ENCODE data around the gene ENDOD1. TPM values are rescaled to one million over a fixed set of nuclear protein-coding genes. Genes with fewer than 3 reads are reported as not detected.

Gene ENDOD1
- total RNA-seq, 1 experiment from 2014 or later, result 0.87 TPM

DNA sequence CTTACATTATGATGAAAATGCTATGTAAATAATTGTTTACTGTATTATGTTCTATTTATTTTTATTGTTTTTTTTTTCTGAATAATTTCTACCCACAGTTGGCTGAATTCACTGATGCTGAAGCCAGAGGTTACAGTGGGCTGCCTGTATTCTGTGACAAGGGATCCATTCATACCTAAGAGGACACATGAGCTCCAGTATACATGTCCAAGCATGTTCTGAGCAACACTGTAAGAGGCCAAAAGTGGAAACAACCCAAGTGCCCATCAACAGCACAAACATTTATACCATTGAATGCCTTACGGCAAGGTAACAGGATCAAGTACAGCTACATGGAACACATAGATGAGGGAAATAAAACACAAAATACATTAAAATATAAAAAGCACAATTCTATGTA lies 24.3 kb upstream of the ENDOD1 start:
- Histone ChIP-seq H3K27ac (ENCODE audit: insufficient read length, low read depth, low read length) (no peak overlapping the region), H2BK12ac (ENCODE audit: insufficient read length, low read depth, low read length) (no peak overlapping the region), H3K4ac (ENCODE audit: low read depth, low read length) (no peak overlapping the region), H3K56ac (ENCODE audit: insufficient read length, low read depth, low read length) (no peak overlapping the region), H3K14ac (ENCODE audit: insufficient read depth, low read length) (no peak overlapping the region), H4K20me1 (ENCODE audit: control insufficient read depth, insufficient read depth, insufficient read length) (no peaks in the 10 kb centered on the region), H2BK20ac (ENCODE audit: low read depth, low read length, poor library complexity, severe bottlenecking) (no peak overlapping the region), H3K4me1 (ENCODE audit: insufficient read depth, low read length) (no peaks in the 10 kb centered on the region), H2BK120ac (ENCODE audit: low read depth, low read length, poor library complexity, severe bottlenecking) (no peak overlapping the region), H2AK5ac (ENCODE audit: insufficient read length, low read length) (no peak overlapping the region), H3K9me3 (ENCODE audit: control insufficient read depth, low read depth, low read length) (no peaks in the 10 kb centered on the region), H3T11ph (ENCODE audit: low read length) (no peak overlapping the region), H3K9ac (ENCODE audit: extremely low read depth, insufficient read length, low read length) (no peak overlapping the region), H2AFZ (ENCODE audit: low read length) (no peak overlapping the region), H4K5ac (ENCODE audit: insufficient read length, low read depth, low read length) (no peak overlapping the region), H3K4me2 (ENCODE audit: insufficient read depth, insufficient read length, low read length) (no peak overlapping the region), H4K8ac (replicated peaks; ENCODE audit: insufficient read length, low read depth, low read length) (no peak overlapping the region), H3K79me2 (ENCODE audit: insufficient read depth, low read length) (no peaks in the 10 kb centered on the region), H3K18ac (ENCODE audit: insufficient read length, low read depth, low read length) (no peak overlapping the region), H3K23me2 (ENCODE audit: insufficient read length, low read depth, low read length, poor library complexity, severe bottlenecking) (peaks cover 8% of the 10 kb centered on the region), H2BK15ac (ENCODE audit: low read depth, low read length) (no peak overlapping the region), H4K91ac (ENCODE audit: insufficient read length, low read depth, low read length) (no peak overlapping the region), H3K79me1 (ENCODE audit: insufficient read depth, low read depth, low read length, poor library complexity, severe bottlenecking) (no peaks in the 10 kb centered on the region), H3K27me3 (ENCODE audit: insufficient read depth, low read length) (no peaks in the 10 kb centered on the region), H3K23ac (ENCODE audit: insufficient read length, low read depth, low read length) (no peak overlapping the region), H2BK5ac (ENCODE audit: insufficient read length, low read length) (no peak overlapping the region)
- H3K4me1 Mint-ChIP-seq, result peaks cover 18% of the 10 kb centered on the region in 2 experiments
- no peak for DNase-seq
- H3K4me3 Mint-ChIP-seq, result no peak overlapping the region
- no CpG with 5 or more reads among the region's 1 CpG for WGBS (ENCODE audit: extremely low coverage, insufficient read length, low lambda C conversion rate)
- peaks cover 0 to 2% (median under 1%) of the 10 kb centered on the region in 3 experiments; a peak in 2 of 7 replicates for H3K36me3 Mint-ChIP-seq (ENCODE audit: insufficient read depth in 1 of 3, low read depth in 3 of 3)
- H3K9me3 Mint-ChIP-seq, result peaks cover 0 to 3% of the 10 kb centered on the region in 2 experiments; a peak in 1 of 5 replicates
- TF ChIP-seq, protein P1, sequence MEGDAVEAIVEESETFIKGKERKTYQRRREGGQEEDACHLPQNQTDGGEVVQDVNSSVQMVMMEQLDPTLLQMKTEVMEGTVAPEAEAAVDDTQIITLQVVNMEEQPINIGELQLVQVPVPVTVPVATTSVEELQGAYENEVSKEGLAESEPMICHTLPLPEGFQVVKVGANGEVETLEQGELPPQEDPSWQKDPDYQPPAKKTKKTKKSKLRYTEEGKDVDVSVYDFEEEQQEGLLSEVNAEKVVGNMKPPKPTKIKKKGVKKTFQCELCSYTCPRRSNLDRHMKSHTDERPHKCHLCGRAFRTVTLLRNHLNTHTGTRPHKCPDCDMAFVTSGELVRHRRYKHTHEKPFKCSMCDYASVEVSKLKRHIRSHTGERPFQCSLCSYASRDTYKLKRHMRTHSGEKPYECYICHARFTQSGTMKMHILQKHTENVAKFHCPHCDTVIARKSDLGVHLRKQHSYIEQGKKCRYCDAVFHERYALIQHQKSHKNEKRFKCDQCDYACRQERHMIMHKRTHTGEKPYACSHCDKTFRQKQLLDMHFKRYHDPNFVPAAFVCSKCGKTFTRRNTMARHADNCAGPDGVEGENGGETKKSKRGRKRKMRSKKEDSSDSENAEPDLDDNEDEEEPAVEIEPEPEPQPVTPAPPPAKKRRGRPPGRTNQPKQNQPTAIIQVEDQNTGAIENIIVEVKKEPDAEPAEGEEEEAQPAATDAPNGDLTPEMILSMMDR (conservative IDR thresholded peaks at IDR 0.05), result no peak
- H3K27me3 Mint-ChIP-seq (ENCODE audit: low read depth), result peaks cover 25% of the 10 kb centered on the region
- H3K27ac Mint-ChIP-seq, result no peak overlapping the region

Data from H9 (cell line).